ENCODE measurements around the gene ZNF219.

DNA sequence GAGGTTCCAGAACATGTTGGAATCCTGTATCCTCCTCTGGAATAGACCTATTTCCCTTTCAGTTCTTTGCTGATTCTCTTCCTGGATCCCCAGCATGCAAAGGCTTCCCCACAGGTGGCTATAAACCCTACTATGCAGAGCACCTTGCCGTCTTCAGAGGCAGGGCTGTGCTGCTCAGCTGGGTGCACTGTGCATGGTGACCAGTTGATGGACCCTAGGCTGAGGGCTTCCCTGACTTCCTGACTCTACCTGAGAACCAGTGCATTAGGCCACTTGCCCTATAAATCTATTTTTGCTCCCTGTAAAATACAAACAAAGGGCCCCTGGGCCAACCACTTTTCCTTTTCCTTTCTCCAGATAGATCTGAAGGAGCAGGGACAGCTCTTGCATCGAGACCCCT, 14.1 kb downstream of the ZNF219 start:
- TF ChIP-seq, protein P1, sequence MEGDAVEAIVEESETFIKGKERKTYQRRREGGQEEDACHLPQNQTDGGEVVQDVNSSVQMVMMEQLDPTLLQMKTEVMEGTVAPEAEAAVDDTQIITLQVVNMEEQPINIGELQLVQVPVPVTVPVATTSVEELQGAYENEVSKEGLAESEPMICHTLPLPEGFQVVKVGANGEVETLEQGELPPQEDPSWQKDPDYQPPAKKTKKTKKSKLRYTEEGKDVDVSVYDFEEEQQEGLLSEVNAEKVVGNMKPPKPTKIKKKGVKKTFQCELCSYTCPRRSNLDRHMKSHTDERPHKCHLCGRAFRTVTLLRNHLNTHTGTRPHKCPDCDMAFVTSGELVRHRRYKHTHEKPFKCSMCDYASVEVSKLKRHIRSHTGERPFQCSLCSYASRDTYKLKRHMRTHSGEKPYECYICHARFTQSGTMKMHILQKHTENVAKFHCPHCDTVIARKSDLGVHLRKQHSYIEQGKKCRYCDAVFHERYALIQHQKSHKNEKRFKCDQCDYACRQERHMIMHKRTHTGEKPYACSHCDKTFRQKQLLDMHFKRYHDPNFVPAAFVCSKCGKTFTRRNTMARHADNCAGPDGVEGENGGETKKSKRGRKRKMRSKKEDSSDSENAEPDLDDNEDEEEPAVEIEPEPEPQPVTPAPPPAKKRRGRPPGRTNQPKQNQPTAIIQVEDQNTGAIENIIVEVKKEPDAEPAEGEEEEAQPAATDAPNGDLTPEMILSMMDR (IDR thresholded peaks at IDR 0.05), result no peak
- TF ChIP-seq, protein P2, sequence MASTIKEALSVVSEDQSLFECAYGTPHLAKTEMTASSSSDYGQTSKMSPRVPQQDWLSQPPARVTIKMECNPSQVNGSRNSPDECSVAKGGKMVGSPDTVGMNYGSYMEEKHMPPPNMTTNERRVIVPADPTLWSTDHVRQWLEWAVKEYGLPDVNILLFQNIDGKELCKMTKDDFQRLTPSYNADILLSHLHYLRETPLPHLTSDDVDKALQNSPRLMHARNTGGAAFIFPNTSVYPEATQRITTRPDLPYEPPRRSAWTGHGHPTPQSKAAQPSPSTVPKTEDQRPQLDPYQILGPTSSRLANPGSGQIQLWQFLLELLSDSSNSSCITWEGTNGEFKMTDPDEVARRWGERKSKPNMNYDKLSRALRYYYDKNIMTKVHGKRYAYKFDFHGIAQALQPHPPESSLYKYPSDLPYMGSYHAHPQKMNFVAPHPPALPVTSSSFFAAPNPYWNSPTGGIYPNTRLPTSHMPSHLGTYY (CRISPR knock-in tag; IDR thresholded peaks at IDR 0.05), result no peak
- TF ChIP-seq, protein P3, sequence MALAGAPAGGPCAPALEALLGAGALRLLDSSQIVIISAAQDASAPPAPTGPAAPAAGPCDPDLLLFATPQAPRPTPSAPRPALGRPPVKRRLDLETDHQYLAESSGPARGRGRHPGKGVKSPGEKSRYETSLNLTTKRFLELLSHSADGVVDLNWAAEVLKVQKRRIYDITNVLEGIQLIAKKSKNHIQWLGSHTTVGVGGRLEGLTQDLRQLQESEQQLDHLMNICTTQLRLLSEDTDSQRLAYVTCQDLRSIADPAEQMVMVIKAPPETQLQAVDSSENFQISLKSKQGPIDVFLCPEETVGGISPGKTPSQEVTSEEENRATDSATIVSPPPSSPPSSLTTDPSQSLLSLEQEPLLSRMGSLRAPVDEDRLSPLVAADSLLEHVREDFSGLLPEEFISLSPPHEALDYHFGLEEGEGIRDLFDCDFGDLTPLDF (CRISPR knock-in tag; IDR thresholded peaks at IDR 0.05), result no peak
- TF ChIP-seq, protein P4, sequence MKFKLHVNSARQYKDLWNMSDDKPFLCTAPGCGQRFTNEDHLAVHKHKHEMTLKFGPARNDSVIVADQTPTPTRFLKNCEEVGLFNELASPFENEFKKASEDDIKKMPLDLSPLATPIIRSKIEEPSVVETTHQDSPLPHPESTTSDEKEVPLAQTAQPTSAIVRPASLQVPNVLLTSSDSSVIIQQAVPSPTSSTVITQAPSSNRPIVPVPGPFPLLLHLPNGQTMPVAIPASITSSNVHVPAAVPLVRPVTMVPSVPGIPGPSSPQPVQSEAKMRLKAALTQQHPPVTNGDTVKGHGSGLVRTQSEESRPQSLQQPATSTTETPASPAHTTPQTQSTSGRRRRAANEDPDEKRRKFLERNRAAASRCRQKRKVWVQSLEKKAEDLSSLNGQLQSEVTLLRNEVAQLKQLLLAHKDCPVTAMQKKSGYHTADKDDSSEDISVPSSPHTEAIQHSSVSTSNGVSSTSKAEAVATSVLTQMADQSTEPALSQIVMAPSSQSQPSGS (CRISPR knock-in tag; IDR thresholded peaks at IDR 0.05; ENCODE audit: borderline replicate concordance, low read depth), result no peak
- TF ChIP-seq, protein P5, sequence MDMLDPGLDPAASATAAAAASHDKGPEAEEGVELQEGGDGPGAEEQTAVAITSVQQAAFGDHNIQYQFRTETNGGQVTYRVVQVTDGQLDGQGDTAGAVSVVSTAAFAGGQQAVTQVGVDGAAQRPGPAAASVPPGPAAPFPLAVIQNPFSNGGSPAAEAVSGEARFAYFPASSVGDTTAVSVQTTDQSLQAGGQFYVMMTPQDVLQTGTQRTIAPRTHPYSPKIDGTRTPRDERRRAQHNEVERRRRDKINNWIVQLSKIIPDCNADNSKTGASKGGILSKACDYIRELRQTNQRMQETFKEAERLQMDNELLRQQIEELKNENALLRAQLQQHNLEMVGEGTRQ (CRISPR knock-in tag; IDR thresholded peaks at IDR 0.05), result no peak
- TF ChIP-seq JAZF1 (CRISPR knock-in tag; IDR thresholded peaks at IDR 0.05), result no peak

All from WTC11 (cell line).